Measurements from ENCODE around the gene CFAP70. TPM values are rescaled to one million over a fixed set of nuclear protein-coding genes. Genes with fewer than 3 reads are reported as not detected.

CFAP70 gene
- total RNA-seq, 1 donor = 1.1 TPM

DNA sequence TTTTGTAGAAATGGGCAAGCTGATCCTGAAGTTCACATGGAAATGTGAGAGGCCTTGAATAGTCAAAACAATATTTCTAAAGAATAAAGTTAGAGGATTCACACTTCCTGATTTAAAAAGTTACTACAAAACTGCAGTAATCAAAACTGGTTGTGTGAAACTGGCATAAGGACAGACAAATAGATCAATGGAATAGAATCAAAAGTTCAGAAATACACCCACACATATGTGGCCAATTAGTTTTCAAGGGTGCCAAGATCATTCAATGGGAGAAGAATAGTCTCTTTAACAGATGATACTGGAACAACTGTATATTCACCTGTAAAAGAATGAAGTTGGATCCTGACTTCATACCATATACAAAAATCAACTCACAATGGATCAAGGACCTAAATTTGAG is 139.3 kb downstream of the CFAP70 start:
- DNase-seq (ENCODE audit: low read depth in 2 of 3, low spot score in 2 of 3) = no peak

DNA sequence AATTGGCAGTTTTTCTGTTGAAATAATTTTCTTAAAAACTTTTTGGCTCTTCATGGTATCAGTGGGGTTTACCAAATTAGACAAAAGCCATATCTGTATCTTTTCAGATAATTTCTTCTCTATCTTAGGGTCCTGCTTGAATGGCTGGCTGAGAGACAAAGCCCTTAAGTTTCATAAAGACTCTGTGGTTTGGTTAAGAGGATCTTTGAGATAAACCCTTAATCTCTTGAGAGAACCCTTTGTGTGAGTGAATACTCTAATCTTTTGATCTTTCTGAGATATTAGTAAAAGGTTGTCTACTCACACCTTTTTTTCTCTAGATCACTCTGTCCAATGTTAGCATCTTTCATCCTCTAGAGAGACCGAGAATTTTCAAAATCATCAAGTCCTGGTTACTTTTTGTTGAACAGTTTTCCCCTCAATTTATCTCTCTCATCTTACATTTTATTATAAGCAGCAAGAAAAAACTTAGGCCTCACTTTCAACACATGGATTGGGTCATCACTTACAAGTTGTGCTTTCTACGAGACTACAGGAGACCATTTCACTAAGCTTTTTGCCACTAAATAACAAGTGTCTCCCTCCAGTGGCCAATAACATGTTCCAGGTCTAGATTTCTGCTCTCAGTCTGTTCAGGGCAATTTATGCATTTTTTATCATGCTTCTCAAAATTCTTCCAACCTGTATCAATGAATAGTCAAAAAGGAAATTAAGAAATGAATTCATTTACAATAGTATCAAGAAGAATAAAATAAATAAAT is 140.1 kb downstream of the CFAP70 start:
- peak in 2 of 3 donors; percentile 14 to 50 for DNase-seq (ENCODE audit: low read depth in 2 of 3, low spot score in 2 of 3)

DNA sequence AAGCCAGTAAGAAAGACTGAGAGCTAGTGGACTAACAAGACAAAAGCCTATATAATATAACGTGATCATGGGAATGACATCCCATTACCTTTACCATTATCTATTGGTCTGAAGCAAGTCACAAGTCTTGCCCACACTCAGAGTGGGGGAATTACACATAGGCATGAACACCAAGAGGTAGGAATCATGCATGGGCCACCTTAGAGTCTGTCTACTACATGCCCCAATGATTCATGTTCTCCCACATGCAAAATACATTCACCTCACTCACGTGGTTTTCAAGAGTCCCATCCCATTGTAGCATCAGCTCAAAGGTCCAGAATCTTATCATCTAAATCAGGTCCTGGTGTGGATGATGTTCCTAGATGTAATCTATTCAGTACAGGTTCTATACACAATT is 141.0 kb downstream of the CFAP70 start:
- no peak for DNase-seq (ENCODE audit: low read depth in 2 of 3, low spot score in 2 of 3)

DNA sequence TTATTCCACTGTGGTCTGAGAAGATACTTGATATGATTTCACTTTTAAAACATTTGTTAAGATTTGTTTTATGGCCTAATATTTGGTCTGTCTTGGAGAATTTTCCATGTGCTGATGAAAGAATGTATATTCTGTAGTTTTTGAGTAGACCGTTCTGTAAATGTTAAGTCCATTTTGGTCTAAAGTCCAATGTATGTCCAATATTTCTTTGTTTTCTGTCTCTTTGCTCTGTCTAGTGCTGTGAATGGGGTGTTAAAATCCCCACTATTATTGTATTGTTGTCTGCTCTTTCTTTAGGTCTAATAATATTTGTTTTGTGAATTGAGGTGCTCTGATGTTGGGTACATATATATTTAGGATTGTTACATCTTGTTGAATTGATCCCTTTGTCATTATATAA is 142.9 kb downstream of the CFAP70 start:
- DNase-seq (ENCODE audit: low read depth in 2 of 3, low spot score in 2 of 3) = no peak

DNA sequence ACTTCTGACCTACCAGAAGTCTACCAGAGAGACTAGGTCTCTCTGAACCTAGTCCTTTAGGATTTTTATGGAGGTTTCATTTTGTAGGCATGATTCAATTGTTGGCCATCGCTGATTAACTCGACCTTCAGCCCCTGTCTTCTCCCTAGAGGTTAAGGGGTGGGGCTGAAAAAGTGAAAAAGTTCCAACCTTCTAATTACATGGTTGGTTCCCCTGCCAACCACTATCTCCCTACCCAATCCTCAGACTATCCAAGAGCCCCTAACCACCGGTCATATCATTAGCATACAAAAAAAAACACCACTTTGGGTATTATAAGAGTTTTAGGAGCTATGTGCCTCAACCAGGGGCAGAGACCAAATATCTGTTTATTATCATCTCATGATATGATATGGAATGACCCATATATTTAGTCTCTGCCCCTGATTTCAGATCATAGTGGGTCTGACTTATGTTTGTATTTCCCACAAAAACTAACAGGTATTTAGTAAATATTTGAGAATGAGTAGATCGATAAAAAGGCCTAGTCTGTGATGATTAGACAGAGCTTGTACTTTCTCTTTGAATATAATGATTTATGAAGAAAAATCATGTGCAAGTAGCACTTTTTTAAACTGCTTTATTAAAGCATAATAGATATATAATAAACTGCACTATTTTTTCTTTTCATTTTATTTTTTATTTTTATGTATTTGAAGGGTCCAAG is 147.4 kb downstream of the CFAP70 start:
- no peak for DNase-seq (ENCODE audit: low read depth in 2 of 3, low spot score in 2 of 3)

DNA sequence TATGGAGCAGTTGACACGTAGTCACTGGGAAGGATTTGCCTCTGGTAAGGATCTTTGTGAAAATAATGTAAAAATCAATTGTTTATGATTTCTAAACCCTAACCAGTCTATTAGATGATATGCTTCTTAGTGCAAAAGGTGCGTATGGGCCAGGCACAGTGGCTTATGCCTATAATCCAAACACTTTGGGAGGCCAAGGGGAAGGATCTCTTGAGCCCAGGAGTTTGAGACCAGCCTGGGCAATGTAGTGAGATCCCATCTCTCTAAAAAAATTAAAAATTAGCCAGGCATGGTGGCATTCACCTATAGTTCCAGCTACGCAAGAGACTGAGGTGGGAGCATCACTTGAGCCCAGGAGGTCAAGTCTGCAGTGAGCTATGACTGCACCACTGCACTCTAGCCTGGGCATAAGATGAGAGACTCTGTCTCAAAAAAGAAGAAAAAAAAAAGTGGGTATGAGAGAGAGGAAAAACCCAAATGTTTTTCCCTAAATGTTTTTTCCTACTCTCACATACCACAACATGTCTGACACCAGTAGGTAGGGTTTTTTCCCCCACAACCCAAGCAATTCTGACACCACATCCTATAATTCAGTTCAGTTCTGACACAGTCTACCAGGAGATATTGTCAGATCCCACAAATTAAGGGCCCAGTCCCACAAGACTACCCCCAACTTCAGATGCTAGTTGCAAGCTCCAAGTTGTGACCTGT is 148.1 kb downstream of the CFAP70 start:
- no peak for DNase-seq (ENCODE audit: low read depth in 2 of 3, low spot score in 2 of 3)

DNA sequence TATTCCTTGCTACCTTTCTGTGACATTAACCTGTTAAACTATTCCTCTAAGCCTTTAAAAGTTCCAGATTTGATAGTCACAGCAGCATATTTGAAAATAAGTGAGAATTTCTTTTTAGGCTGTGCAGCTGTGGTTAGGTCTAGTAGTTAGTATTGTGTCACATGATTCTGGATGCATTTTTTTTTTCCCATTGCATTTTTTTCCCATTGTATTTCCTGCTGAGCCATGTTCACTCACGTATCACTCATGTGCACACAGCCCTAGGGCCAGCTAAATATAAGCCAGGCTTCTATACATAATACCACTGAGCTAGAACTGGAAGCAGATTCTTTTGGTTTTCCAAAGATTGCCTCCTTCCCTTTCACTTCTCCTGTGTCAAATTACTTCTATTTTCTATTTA is 149.0 kb downstream of the CFAP70 start:
- no peak for DNase-seq (ENCODE audit: low read depth in 2 of 3, low spot score in 2 of 3)

DNA sequence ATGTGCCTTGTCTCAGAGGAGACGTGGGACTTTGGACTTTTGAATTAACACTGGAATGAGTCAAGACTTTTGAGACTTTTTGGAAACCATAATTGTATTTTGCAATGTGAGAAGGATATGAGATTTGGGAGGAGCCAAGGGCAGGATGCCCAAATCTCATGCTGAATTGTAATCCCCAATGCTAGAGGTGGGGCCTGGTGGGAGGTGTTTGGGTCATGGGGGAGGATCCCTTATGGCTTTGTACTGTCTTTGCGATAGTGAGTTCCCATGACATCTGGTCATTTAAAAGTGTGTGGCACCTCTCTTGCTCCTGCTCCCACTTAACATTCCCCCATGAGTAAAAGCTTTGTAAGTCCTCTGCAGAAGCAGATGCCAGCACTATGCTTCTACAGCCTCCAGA is 150.8 kb downstream of the CFAP70 start:
- DNase-seq (ENCODE audit: low read depth in 2 of 3, low spot score in 2 of 3) = no peak

DNA sequence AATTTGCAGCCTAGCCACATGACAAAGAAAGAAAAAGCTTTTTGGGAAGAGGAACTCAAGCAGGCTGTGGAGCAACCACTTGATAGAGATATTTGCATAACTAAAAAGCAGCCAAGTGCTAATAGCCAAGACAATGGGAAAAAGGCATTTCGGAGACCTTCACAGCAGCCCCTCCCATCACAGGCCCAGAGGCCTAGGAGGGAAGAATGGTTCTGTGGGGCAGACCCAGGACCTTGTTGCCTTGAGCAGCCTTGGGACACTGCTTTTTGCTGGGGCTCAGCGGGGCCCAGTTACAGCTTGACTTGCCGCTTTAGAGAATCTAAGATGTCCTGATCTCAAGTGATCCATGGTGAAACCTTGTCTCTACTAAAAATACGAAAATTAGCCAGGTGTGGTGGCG is 152.3 kb downstream of the CFAP70 start:
- DNase-seq (ENCODE audit: low read depth in 2 of 3, low spot score in 2 of 3) = no peak

DNA sequence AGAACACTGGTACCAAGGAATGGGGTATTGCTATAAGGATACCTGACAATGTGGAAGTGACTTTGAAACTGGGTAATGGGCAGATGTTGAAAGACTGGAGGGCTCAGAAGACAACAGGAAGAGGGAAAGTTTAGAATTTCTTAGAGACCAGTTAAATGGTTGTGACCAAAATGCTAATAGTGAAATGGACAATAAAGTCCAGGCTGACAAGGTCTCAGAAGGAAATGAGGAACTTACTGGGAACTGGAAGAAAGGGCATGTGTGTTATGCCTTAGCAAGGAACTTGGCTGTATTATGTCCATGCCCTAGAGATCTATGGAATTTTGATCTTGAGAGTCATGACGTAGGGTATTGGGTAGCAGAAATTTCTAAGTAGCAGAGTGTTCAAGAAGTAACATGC is 152.8 kb downstream of the CFAP70 start:
- no peak for DNase-seq (ENCODE audit: low read depth in 2 of 3, low spot score in 2 of 3)

DNA sequence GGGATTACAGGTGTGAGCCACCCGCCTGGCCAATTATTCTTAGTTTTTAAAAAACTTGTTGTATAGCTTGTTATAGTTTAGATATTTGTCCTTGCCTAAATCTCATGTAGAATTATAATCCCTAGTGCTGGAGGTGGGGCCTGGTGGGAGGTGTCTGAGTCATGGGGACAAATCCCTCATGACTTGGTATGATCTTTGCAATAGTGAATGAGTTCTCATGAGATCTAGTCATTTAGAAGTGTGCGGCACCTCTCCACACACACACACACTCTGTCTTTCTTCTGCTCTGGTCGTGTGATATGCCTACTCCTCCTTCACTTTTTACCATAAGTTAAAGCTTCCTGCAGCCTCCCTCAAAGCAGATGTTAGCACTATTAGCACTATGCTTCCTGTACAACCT is 153.6 kb downstream of the CFAP70 start:
- DNase-seq (ENCODE audit: low read depth in 2 of 3, low spot score in 2 of 3) = no peak

Small RNA genes lying within 50 kb of the gene (small RNA-seq; reads per million reads assigned to genes)
- not detected for gene RF00019
- gene RNU6-833P = not detected

Other genes starting within 250 kb of the CFAP70 start
- 1.6 TPM for gene NUDT13, start 248.4 kb downstream of the CFAP70 start, total RNA-seq
- gene ECD, start 190.9 kb downstream of the CFAP70 start, total RNA-seq = 26.9 TPM
- gene FAM149B1, start 190.7 kb downstream of the CFAP70 start, total RNA-seq = 18.3 TPM
- 29.6 TPM for gene DNAJC9, start 111.6 kb downstream of the CFAP70 start, total RNA-seq
- 58.2 TPM for gene MRPS16, start 106.2 kb downstream of the CFAP70 start, total RNA-seq
- 116 TPM for gene ANXA7, start 55.2 kb upstream of the CFAP70 start, total RNA-seq
- 1.3 TPM for gene MSS51, start 74.7 kb upstream of the CFAP70 start, total RNA-seq
- 7.8 TPM for gene PPP3CB, start 137.2 kb upstream of the CFAP70 start, total RNA-seq
- gene USP54, start 232.5 kb upstream of the CFAP70 start, total RNA-seq = 11.8 TPM